K562 (cell line): ENCODE data around the gene CCDC17. TPM values are rescaled to one million over a fixed set of nuclear protein-coding genes. Genes with fewer than 3 reads are reported as not detected.

ENCODE experiments used
- ARNT ChIP-seq, 2 experiments: fragments of 450-650 bp; IDR thresholded peaks; 2 replicates each; pipeline ENCODE4 v1.6.1; 2016; ENCODE audit warnings: mild to moderate bottlenecking in 1 of 2
- ATF7 ChIP-seq: fragments of 450-650 bp; IDR thresholded peaks from 2 replicates; pipeline ENCODE4 v1.7.1; 2014; ENCODE audit warnings: mild to moderate bottlenecking, moderate library complexity
- DIDO1 ChIP-seq: fragments of 450-650 bp; IDR thresholded peaks from 2 replicates; pipeline ENCODE4 v1.6.1; 2016; ENCODE audit warnings: low read depth, missing biosample characterization, missing genetic modification characterization
- ETV5 ChIP-seq: sonication (generic); formaldehyde crosslinking; IDR thresholded peaks from 2 replicates; pipeline ENCODE4 v1.4.0; 2020; ENCODE audit warnings: low read depth, mild to moderate bottlenecking, missing genetic modification reagents
- GTF2F1 ChIP-seq: IDR thresholded peaks from 2 replicates; pipeline ENCODE4 v1.6.1; 2011; ENCODE audit warnings: low read depth, low read length, improper control_type of control experiment
- HNRNPH1 ChIP-seq: fragments of 200-400 bp; formaldehyde crosslinking; optimal IDR thresholded peaks from 2 replicates; pipeline ENCODE3; 2017; ENCODE audit warnings: low read depth, mild to moderate bottlenecking, low read length, moderate library complexity
- HNRNPK ChIP-seq: fragments of 200-400 bp; formaldehyde crosslinking; IDR thresholded peaks from one replicate; pipeline ENCODE4 v1.6.1; 2018; ENCODE audit warnings: mild to moderate bottlenecking, low read depth, low read length; ENCODE audit not compliant: poor library complexity, severe bottlenecking
- LCOR ChIP-seq: sonication (generic); formaldehyde crosslinking; IDR thresholded peaks from 2 replicates; pipeline ENCODE4 v1.8.0; 2022; ENCODE audit warnings: mild to moderate bottlenecking, missing genetic modification reagents
- PRMT5 ChIP-seq: sonication (generic); formaldehyde crosslinking; IDR thresholded peaks from 2 replicates; pipeline ENCODE4 v1.5.0; 2020; ENCODE audit warnings: missing genetic modification reagents
- RBM22 ChIP-seq: fragments of 200-400 bp; formaldehyde crosslinking; IDR thresholded peaks from 2 replicates; pipeline ENCODE4 v1.6.1; 2018; ENCODE audit warnings: low read length, low read depth; ENCODE audit not compliant: poor library complexity, severe bottlenecking
- ZNF3 ChIP-seq: fragments of 250-450 bp; sonication (Bioruptor Pico); IDR thresholded peaks from 2 replicates; pipeline ENCODE4 v1.5.0; 2021; ENCODE audit warnings: mild to moderate bottlenecking, moderate library complexity
- ZNF668 ChIP-seq: fragments of 250-450 bp; sonication (Bioruptor Pico); IDR thresholded peaks from 2 replicates; pipeline ENCODE4 v1.8.0; 2022; ENCODE audit warnings: mild to moderate bottlenecking, inconsistent platforms
- polyA plus RNA-seq, 8 experiments: library from polyadenylated mRNA; depleted of rRNA in 4 of 8; stranded (reverse) in 5 of 8; unstranded in 3 of 8; fragments of >200 nt; fragmentation: Nextera tagmentation in 2 of 8; fragmentation: Illumina TruSeq in 1 of 8; extraction: Ambion mirVana in 2 of 8; extraction: Trizol in 1 of 8; gene quantifications; 2 replicates each; pipeline versions ENCODE4 v1.2.1 to v1.2.3, GENCODE V29; 2011 to 2014; ENCODE audit warnings: inconsistent platforms in 1 of 8, missing spikeins in 1 of 8
- total RNA-seq, 7 experiments: library from RNA; depleted of rRNA in 6 of 7; stranded (reverse); fragments of >200 nt in 6 of 7; fragmentation: Illumina TruSeq in 2 of 7; extraction: Trizol in 2 of 7; gene quantifications; 2 replicates each; pipeline versions ENCODE4 v1.2.1 to v1.2.3, GENCODE V29; 2011 to 2021; ENCODE audit warnings: low replicate concordance in 1 of 7
- TF ChIP-seq, protein P1 (sequence below): fragments of 250-450 bp; sonication (Bioruptor Pico); IDR thresholded peaks from 2 replicates; pipeline ENCODE4 v1.4.0; 2020
- TF ChIP-seq, protein P2 (sequence below): fragments of 450-650 bp; IDR thresholded peaks from 2 replicates; pipeline ENCODE4 v1.6.1; 2018; ENCODE audit not compliant: partially characterized antibody
- TF ChIP-seq, protein P3 (sequence below): sonication (generic); formaldehyde crosslinking; IDR thresholded peaks from 2 replicates; pipeline ENCODE4 v1.8.0; 2023; ENCODE audit warnings: mild to moderate bottlenecking, missing genetic modification reagents

Gene CCDC17
- total and polyA plus RNA-seq, 9 of the 15 experiments (the other 6 are each of a cell fraction or from before 2014, with no cell fraction given), result 0.20 to 2.4 (median 0.85) TPM

DNA sequence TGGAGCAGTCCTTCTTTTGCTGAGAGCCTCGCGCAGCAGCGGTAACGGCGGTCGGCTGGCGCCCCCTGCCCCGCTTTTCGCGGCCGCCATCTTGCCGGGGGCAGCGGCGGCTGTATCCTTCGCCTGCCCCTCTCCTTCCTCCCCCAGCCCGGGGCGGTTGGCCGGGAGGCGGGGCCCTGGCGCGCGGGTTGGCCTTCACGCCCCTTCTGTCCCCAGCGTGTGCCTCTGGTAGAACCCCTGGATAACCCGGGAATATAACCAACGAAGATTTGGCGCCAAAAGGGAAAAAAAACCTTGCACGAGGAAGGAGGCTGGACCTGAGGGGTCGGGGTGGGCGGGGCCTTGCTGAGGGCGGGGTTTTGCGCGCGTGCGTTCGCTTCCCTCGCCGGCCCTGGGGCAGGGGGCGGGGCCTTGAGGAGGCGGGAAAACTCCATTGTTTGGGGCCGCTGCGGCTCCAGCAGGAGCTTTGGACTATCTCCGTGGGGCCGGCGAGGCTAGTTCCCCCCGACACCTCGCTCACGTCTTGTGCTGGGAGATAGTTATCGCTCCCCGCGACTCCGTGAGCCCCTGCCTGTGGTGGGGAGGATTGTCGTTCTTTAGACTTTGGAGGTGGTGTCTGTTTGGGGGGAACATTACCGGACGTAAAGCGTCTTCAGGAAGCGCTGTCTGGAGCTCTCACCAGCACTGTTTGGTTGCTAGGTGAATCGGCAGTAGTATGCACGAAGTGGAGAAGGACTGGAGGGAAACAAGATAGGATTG is 39.3 kb downstream of the CCDC17 start (continued):
- TF ChIP-seq, protein P1, sequence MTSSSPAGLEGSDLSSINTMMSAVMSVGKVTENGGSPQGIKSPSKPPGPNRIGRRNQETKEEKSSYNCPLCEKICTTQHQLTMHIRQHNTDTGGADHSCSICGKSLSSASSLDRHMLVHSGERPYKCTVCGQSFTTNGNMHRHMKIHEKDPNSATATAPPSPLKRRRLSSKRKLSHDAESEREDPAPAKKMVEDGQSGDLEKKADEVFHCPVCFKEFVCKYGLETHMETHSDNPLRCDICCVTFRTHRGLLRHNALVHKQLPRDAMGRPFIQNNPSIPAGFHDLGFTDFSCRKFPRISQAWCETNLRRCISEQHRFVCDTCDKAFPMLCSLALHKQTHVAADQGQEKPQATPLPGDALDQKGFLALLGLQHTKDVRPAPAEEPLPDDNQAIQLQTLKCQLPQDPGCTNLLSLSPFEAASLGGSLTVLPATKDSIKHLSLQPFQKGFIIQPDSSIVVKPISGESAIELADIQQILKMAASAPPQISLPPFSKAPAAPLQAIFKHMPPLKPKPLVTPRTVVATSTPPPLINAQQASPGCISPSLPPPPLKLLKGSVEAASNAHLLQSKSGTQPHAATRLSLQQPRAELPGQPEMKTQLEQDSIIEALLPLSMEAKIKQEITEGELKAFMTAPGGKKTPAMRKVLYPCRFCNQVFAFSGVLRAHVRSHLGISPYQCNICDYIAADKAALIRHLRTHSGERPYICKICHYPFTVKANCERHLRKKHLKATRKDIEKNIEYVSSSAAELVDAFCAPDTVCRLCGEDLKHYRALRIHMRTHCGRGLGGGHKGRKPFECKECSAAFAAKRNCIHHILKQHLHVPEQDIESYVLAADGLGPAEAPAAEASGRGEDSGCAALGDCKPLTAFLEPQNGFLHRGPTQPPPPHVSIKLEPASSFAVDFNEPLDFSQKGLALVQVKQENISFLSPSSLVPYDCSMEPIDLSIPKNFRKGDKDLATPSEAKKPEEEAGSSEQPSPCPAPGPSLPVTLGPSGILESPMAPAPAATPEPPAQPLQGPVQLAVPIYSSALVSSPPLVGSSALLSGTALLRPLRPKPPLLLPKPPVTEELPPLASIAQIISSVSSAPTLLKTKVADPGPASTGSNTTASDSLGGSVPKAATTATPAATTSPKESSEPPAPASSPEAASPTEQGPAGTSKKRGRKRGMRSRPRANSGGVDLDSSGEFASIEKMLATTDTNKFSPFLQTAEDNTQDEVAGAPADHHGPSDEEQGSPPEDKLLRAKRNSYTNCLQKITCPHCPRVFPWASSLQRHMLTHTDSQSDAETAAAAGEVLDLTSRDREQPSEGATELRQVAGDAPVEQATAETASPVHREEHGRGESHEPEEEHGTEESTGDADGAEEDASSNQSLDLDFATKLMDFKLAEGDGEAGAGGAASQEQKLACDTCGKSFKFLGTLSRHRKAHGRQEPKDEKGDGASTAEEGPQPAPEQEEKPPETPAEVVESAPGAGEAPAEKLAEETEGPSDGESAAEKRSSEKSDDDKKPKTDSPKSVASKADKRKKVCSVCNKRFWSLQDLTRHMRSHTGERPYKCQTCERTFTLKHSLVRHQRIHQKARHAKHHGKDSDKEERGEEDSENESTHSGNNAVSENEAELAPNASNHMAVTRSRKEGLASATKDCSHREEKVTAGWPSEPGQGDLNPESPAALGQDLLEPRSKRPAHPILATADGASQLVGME (CRISPR knock-in tag), result no peak
- TF ChIP-seq ETV5 (CRISPR knock-in tag) (0 out of 2 replicates have a peak, but pooled peaks have one; percentile 50), ARNT (IDR thresholded peaks at IDR 0.05) (peak in 1 of 2 experiments; percentile 59; a peak in 1 of 4 replicates), DIDO1 (tag) (no peak), PRMT5 (CRISPR knock-in tag) (no peak), LCOR (CRISPR knock-in tag) (peak; percentile 93), HNRNPH1 (no peak), HNRNPK (no peak), ZNF668 (CRISPR knock-in tag) (no peak), ATF7 (no peak), ZNF3 (CRISPR knock-in tag) (no peak), GTF2F1 (0 out of 2 replicates have a peak, but pooled peaks have one; percentile 41), RBM22 (peak; percentile 99)
- TF ChIP-seq, protein P2, sequence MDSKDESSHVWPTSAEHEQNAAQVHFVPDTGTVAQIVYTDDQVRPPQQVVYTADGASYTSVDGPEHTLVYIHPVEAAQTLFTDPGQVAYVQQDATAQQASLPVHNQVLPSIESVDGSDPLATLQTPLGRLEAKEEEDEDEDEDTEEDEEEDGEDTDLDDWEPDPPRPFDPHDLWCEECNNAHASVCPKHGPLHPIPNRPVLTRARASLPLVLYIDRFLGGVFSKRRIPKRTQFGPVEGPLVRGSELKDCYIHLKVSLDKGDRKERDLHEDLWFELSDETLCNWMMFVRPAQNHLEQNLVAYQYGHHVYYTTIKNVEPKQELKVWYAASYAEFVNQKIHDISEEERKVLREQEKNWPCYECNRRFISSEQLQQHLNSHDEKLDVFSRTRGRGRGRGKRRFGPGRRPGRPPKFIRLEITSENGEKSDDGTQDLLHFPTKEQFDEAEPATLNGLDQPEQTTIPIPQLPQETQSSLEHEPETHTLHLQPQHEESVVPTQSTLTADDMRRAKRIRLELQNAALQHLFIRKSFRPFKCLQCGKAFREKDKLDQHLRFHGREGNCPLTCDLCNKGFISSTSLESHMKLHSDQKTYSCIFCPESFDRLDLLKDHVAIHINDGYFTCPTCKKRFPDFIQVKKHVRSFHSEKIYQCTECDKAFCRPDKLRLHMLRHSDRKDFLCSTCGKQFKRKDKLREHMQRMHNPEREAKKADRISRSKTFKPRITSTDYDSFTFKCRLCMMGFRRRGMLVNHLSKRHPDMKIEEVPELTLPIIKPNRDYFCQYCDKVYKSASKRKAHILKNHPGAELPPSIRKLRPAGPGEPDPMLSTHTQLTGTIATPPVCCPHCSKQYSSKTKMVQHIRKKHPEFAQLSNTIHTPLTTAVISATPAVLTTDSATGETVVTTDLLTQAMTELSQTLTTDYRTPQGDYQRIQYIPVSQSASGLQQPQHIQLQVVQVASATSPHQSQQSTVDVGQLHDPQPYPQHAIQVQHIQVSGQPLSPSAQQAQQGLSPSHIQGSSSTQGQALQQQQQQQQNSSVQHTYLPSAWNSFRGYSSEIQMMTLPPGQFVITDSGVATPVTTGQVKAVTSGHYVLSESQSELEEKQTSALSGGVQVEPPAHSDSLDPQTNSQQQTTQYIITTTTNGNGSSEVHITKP, result peak; percentile 12
- TF ChIP-seq, protein P3, sequence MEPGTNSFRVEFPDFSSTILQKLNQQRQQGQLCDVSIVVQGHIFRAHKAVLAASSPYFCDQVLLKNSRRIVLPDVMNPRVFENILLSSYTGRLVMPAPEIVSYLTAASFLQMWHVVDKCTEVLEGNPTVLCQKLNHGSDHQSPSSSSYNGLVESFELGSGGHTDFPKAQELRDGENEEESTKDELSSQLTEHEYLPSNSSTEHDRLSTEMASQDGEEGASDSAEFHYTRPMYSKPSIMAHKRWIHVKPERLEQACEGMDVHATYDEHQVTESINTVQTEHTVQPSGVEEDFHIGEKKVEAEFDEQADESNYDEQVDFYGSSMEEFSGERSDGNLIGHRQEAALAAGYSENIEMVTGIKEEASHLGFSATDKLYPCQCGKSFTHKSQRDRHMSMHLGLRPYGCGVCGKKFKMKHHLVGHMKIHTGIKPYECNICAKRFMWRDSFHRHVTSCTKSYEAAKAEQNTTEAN (CRISPR knock-in tag), result 0 out of 2 replicates have a peak, but pooled peaks have one; percentile 0
